IMR-90 (cell line): Measurements from ENCODE around the gene TP53AIP1. TPM values are rescaled to one million over a fixed set of nuclear protein-coding genes. Genes with fewer than 3 reads are reported as not detected.

Experiments
- ATAC-seq: fragments of 200-7000 bp; cut with Tn5 transposase; 2 replicates; pipeline ENCODE4 v1.9.1; 2020; ENCODE audit warnings: low read depth, mild to moderate bottlenecking, moderate library complexity
- BruUV-seq: library from RNA; stranded (reverse); fragments of 400-500 nt; replicated peaks from 2 replicates; lab custom pipeline; 2021; lab: Mats Ljungman, UMichigan
- CTCF ChIA-PET: fragments of 300-600 bp; formaldehyde crosslinking; extraction: SDS; loops from one replicate; lab custom pipeline; 2021; ENCODE audit warnings: antibody characterized with exemption; lab: Yijun Ruan, JAX
- POLR2A ChIA-PET: fragments of 300-600 bp; sonication (Branson Sonifier 250); formaldehyde crosslinking; loops from one replicate; lab custom pipeline; 2022; ENCODE audit warnings: antibody characterized with exemption; ENCODE audit not compliant: unreplicated experiment; lab: Charles Lee
- DNase-seq: peaks from one replicate; pipeline ENCODE4 v3.0.0; 2013
- H2AFZ ChIP-seq: replicated peaks from 2 replicates; pipeline ENCODE3; 2013; ENCODE audit warnings: low read length, mild to moderate bottlenecking; ENCODE audit not compliant: poor library complexity
- H2AK5ac ChIP-seq: 2 replicates; pipeline ENCODE4 v1.6.1; 2013; ENCODE audit warnings: low read depth, low read length, inconsistent platforms
- H2AK9ac ChIP-seq: replicated peaks from 2 replicates; pipeline ENCODE3; 2013; ENCODE audit warnings: mild to moderate bottlenecking, low read depth, low read length, moderate library complexity; ENCODE audit not compliant: poor library complexity
- H2BK120ac ChIP-seq: 2 replicates; pipeline ENCODE4 v1.6.1; 2013; ENCODE audit warnings: low read depth, low read length, inconsistent platforms
- H2BK15ac ChIP-seq: 3 replicates; pipeline ENCODE4 v1.6.1; 2013; ENCODE audit warnings: low read depth, low read length, inconsistent platforms
- H2BK20ac ChIP-seq: 2 replicates; pipeline ENCODE4 v1.6.1; 2013; ENCODE audit warnings: low read depth, mild to moderate bottlenecking, inconsistent platforms, low read length, moderate library complexity
- H2BK5ac ChIP-seq: 2 replicates; pipeline ENCODE4 v1.6.1; 2013; ENCODE audit warnings: mild to moderate bottlenecking, low read depth, low read length, inconsistent platforms; ENCODE audit not compliant: poor library complexity, severe bottlenecking
- H3K14ac ChIP-seq: replicated peaks from 2 replicates; pipeline ENCODE4 v1.6.1; 2013; ENCODE audit warnings: low read depth, low read length, inconsistent platforms
- H3K18ac ChIP-seq: 2 replicates; pipeline ENCODE4 v1.6.1; 2013; ENCODE audit warnings: low read depth, low read length, control low read depth
- H3K23ac ChIP-seq: 2 replicates; pipeline ENCODE4 v1.6.1; 2013; ENCODE audit warnings: low read depth, low read length, inconsistent platforms
- H3K27ac ChIP-seq: 2 replicates; pipeline ENCODE4 v1.5.1; 2013; ENCODE audit warnings: mild to moderate bottlenecking, control low read depth, low read length; ENCODE audit not compliant: insufficient read depth
- H3K27me3 ChIP-seq: 2 replicates; pipeline ENCODE4 v1.6.1; 2013; ENCODE audit warnings: low read length; ENCODE audit not compliant: control insufficient read depth, insufficient read depth
- H3K36me3 ChIP-seq: 2 replicates; pipeline ENCODE4 v1.6.1; 2013; ENCODE audit warnings: low read length, mixed read lengths; ENCODE audit not compliant: control insufficient read depth, insufficient read depth
- H3K4ac ChIP-seq: 2 replicates; pipeline ENCODE4 v1.6.1; 2013; ENCODE audit warnings: low read depth, low read length, inconsistent platforms
- H3K4me1 ChIP-seq: 2 replicates; pipeline ENCODE4 v1.6.1; 2013; ENCODE audit warnings: low read length, mixed read lengths; ENCODE audit not compliant: control insufficient read depth, insufficient read depth
- H3K4me2 ChIP-seq: 2 replicates; pipeline ENCODE4 v1.6.1; 2013; ENCODE audit warnings: low read depth, mild to moderate bottlenecking, control low read depth, low read length, moderate library complexity
- H3K4me3 ChIP-seq: 2 replicates; pipeline ENCODE4 v1.5.1; 2013; ENCODE audit warnings: low read depth, mild to moderate bottlenecking, control low read depth, low read length, moderate library complexity; ENCODE audit not compliant: insufficient read depth
- H3K56ac ChIP-seq: 2 replicates; pipeline ENCODE4 v1.6.1; 2013; ENCODE audit warnings: low read length, inconsistent platforms; ENCODE audit not compliant: insufficient read depth; ENCODE audit errors: extremely low read depth
- H3K79me1 ChIP-seq, 2 experiments: 2 replicates each; pipeline ENCODE4 v1.6.1; 2013; ENCODE audit warnings: low read length in 2 of 2, inconsistent platforms in 1 of 2, low read depth in 1 of 2
- H3K9ac ChIP-seq: 2 replicates; pipeline ENCODE4 v1.6.1; 2013; ENCODE audit warnings: low read depth, low read length, control low read depth
- H3K9me1 ChIP-seq: 2 replicates; pipeline ENCODE4 v1.6.1; 2013; ENCODE audit warnings: low read length, inconsistent platforms; ENCODE audit not compliant: insufficient read depth
- H3K9me3 ChIP-seq: 2 replicates; pipeline ENCODE4 v1.6.1; 2013; ENCODE audit warnings: low read length; ENCODE audit not compliant: control insufficient read depth, insufficient read depth
- H4K20me1 ChIP-seq: 2 replicates; pipeline ENCODE4 v1.6.1; 2013; ENCODE audit warnings: low read length, inconsistent platforms; ENCODE audit not compliant: insufficient read depth
- H4K5ac ChIP-seq: 2 replicates; pipeline ENCODE4 v1.6.1; 2013; ENCODE audit warnings: mild to moderate bottlenecking, low read depth, low read length, control low read depth
- H4K8ac ChIP-seq, 2 experiments: 2 replicates each; pipeline ENCODE4 v1.6.1; 2013; ENCODE audit warnings: low read depth in 2 of 2, low read length in 2 of 2, control low read depth in 1 of 2, inconsistent platforms in 1 of 2
- H4K91ac ChIP-seq: 2 replicates; pipeline ENCODE4 v1.6.1; 2013; ENCODE audit warnings: low read depth, low read length, inconsistent platforms; ENCODE audit not compliant: insufficient read depth
- BHLHE40 ChIP-seq: fragments of 150-350 bp; IDR thresholded peaks from 2 replicates; pipeline ENCODE4 v1.6.1; 2016; ENCODE audit warnings: mild to moderate bottlenecking, low read depth, low read length
- CEBPB ChIP-seq: IDR thresholded peaks from 2 replicates; pipeline ENCODE4 v1.6.1; 2012; ENCODE audit warnings: low read depth, low read length, improper control_type of control experiment
- CHD1 ChIP-seq: IDR thresholded peaks from 2 replicates; pipeline ENCODE4 v1.6.1; 2012; ENCODE audit warnings: low read depth, low read length, improper control_type of control experiment
- FOS ChIP-seq: fragments of 150-350 bp; IDR thresholded peaks from 2 replicates; pipeline ENCODE4 v1.6.1; 2016; ENCODE audit warnings: low read depth, low read length
- MAFK ChIP-seq: IDR thresholded peaks from 2 replicates; pipeline ENCODE4 v1.6.1; 2012; ENCODE audit warnings: low read depth, low read length, improper control_type of control experiment
- MAZ ChIP-seq: IDR thresholded peaks from 2 replicates; pipeline ENCODE4 v1.6.1; 2012; ENCODE audit warnings: low read depth, mild to moderate bottlenecking, low read length, improper control_type of control experiment, moderate library complexity, borderline replicate concordance
- MXI1 ChIP-seq: IDR thresholded peaks from 2 replicates; pipeline ENCODE4 v1.6.1; 2012; ENCODE audit warnings: low read depth, mild to moderate bottlenecking, low read length, moderate library complexity, borderline replicate concordance
- NFE2L2 ChIP-seq: fragments of 150-350 bp; IDR thresholded peaks from 2 replicates; pipeline ENCODE4 v1.6.1; 2016; ENCODE audit warnings: low read depth, mild to moderate bottlenecking, low read length
- POLR2A ChIP-seq: IDR thresholded peaks from 2 replicates; pipeline ENCODE4 v1.6.1; 2012; ENCODE audit warnings: mild to moderate bottlenecking, low read depth, low read length
- RAD21 ChIP-seq: IDR thresholded peaks from 2 replicates; pipeline ENCODE4 v1.6.1; 2012; ENCODE audit warnings: low read length, improper control_type of control experiment
- RCOR1 ChIP-seq: IDR thresholded peaks from 2 replicates; pipeline ENCODE4 v1.6.1; 2012; ENCODE audit warnings: mild to moderate bottlenecking, low read length, improper control_type of control experiment; ENCODE audit not compliant: insufficient replicate concordance
- RFX5 ChIP-seq: IDR thresholded peaks from 2 replicates; pipeline ENCODE4 v1.8.0; 2012; ENCODE audit warnings: low read depth, mild to moderate bottlenecking, low read length, moderate library complexity
- WGBS, 2 experiments: methylation state at CpG; one replicate each; pipeline versions ENCODE4 v1.1.5 to v1.1.7; 2013; ENCODE audit warnings: missing lambda C conversion rate in 2 of 2; ENCODE audit not compliant: insufficient read length in 1 of 2; ENCODE audit errors: extremely low coverage in 2 of 2; 5-methylcytosine and 5-hydroxymethylcytosine counted together
- dilution Hi-C: fragments of 300-500 bp; cut with HindIII; formaldehyde crosslinking; loops from one replicate; pipeline ENCODE4 v1.14.3; 2018; ENCODE audit warnings: low sequenced_read_pairs; ENCODE audit not compliant: unreplicated experiment
- in situ Hi-C: fragments of 300-500 bp; cut with MboI; formaldehyde crosslinking; loops from 3 replicates; pipeline ENCODE4 v1.14.3; 2019; ENCODE audit warnings: low sequenced_read_pairs, inconsistent platforms, mixed read lengths
- intact Hi-C: fragments of 100-400 bp; cut with micrococcal nuclease; formaldehyde crosslinking; loops from 2 replicates; pipeline ENCODE4 v1.10.0; 2022
- polyA plus RNA-seq, 3 experiments: library from polyadenylated mRNA; depleted of rRNA; stranded (reverse); fragments of >200 nt; gene quantifications; 2 replicates each; pipeline ENCODE4 v1.2.3, GENCODE V29; 2012; ENCODE audit warnings: low replicate concordance in 1 of 3
- total RNA-seq: library from RNA; depleted of rRNA; stranded (reverse); fragments of >200 nt; gene quantifications from 2 replicates; pipeline ENCODE4 v1.2.3, GENCODE V29; 2012
- TF ChIP-seq, protein P1 (sequence below): fragments of 150-350 bp; IDR thresholded peaks from 2 replicates; pipeline ENCODE4 v1.6.1; 2016; ENCODE audit warnings: low read depth, mild to moderate bottlenecking, low read length, moderate library complexity, borderline replicate concordance
- TF ChIP-seq, protein P2 (sequence below): conservative IDR thresholded peaks from 2 replicates; pipeline ENCODE4 v1.5.1; 2012; ENCODE audit warnings: mild to moderate bottlenecking, low read depth, low read length, improper control_type of control experiment

TP53AIP1 gene
- total and polyA plus RNA-seq, 2 of the 4 experiments (the other 2 are of a cell fraction): not detected

DNA sequence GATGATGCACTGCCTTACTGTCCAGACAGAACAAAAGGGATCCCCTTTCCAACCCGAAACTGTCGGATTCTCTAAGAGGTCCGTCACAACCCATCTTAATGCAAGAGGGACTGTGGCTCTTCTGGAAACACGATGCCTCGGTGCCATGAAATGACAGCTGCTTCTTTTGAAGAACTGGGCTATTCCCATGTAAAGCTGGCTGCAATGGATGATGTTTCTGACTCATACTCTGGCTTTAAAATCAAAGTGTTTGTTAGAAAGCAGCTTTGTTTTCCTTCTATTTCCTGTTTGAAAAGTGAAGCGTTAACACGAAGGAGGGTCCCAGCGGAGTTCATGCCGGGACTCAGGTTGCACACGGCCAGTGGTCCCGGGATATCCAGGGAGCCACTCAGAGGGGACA is 3.1 kb downstream of the TP53AIP1 start:
- ChIA-PET CTCF (interaction anchor here (1.4 to 1.5 kb wide), 2 partner anchors 17 to 54 kb away, joined by 7 to 9 read pairs; no protein-coding TSS in a partner anchor), POLR2A (interaction anchor here (0.6 kb wide), 1 partner anchor 1063 kb away, joined by 5 read pairs; the partner anchor contains the start of gene PRDM10)
- Histone ChIP-seq H2AK9ac (no peak overlapping the region), H3K9ac (no peak overlapping the region), H3K79me1 (no peaks in the 10 kb centered on the region), H2BK15ac (no peak overlapping the region), H3K4ac (no peak overlapping the region), H3K23ac (no peak overlapping the region), H2BK120ac (no peak overlapping the region), H3K36me3 (no peaks in the 10 kb centered on the region), H4K8ac (no peak overlapping the region), H2AK5ac (no peak overlapping the region), H2BK20ac (no peak overlapping the region), H3K4me2 (no peak overlapping the region), H3K14ac (no peak overlapping the region), H4K5ac (no peak overlapping the region), H4K91ac (no peak overlapping the region), H3K4me1 (no peaks in the 10 kb centered on the region; the same call in 1 of the 2 replicates), H3K9me1 (no peaks in the 10 kb centered on the region), H3K27ac (no peak overlapping the region), H2AFZ (no peak overlapping the region), H3K27me3 (peaks cover 33% of the 10 kb centered on the region; the same call in 1 of the 2 replicates), H3K56ac (no peak overlapping the region), H3K9me3 (no peaks in the 10 kb centered on the region), H4K20me1 (no peaks in the 10 kb centered on the region), H3K4me3 (no peak overlapping the region), H3K18ac (no peak overlapping the region), H2BK5ac (no peak overlapping the region)
- peak; percentile 69 for ATAC-seq
- in situ Hi-C loops (no loop called here), intact Hi-C loops (no loop called here), dilution Hi-C loops (no loop called here)
- no TSS peak for BruUV-seq
- 10% methylated on average over 7 of the region's 11 CpGs; no CpG with 5 or more reads in 1 of the 2 experiments for WGBS, 2 experiments
- peak; percentile 25 for DNase-seq
- TF ChIP-seq BHLHE40 (no peak), CEBPB (no peak), RAD21 (no peak), MAZ (no peak), MXI1 (no peak), NFE2L2 (no peak), RFX5 (no peak), FOS (no peak), POLR2A (no peak), RCOR1 (no peak), CHD1 (no peak), MAFK (no peak)
- TF ChIP-seq, protein P1, sequence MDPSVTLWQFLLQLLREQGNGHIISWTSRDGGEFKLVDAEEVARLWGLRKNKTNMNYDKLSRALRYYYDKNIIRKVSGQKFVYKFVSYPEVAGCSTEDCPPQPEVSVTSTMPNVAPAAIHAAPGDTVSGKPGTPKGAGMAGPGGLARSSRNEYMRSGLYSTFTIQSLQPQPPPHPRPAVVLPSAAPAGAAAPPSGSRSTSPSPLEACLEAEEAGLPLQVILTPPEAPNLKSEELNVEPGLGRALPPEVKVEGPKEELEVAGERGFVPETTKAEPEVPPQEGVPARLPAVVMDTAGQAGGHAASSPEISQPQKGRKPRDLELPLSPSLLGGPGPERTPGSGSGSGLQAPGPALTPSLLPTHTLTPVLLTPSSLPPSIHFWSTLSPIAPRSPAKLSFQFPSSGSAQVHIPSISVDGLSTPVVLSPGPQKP: no peak
- TF ChIP-seq, protein P2, sequence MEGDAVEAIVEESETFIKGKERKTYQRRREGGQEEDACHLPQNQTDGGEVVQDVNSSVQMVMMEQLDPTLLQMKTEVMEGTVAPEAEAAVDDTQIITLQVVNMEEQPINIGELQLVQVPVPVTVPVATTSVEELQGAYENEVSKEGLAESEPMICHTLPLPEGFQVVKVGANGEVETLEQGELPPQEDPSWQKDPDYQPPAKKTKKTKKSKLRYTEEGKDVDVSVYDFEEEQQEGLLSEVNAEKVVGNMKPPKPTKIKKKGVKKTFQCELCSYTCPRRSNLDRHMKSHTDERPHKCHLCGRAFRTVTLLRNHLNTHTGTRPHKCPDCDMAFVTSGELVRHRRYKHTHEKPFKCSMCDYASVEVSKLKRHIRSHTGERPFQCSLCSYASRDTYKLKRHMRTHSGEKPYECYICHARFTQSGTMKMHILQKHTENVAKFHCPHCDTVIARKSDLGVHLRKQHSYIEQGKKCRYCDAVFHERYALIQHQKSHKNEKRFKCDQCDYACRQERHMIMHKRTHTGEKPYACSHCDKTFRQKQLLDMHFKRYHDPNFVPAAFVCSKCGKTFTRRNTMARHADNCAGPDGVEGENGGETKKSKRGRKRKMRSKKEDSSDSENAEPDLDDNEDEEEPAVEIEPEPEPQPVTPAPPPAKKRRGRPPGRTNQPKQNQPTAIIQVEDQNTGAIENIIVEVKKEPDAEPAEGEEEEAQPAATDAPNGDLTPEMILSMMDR: no peak
